ENCODE measurements around the gene C4orf50. TPM values are rescaled to one million over a fixed set of nuclear protein-coding genes. Genes with fewer than 3 reads are reported as not detected.

The C4orf50 gene
- total and polyA plus RNA-seq, 2 experiments from 2014 or later, result 0.06 to 0.31 TPM

DNA sequence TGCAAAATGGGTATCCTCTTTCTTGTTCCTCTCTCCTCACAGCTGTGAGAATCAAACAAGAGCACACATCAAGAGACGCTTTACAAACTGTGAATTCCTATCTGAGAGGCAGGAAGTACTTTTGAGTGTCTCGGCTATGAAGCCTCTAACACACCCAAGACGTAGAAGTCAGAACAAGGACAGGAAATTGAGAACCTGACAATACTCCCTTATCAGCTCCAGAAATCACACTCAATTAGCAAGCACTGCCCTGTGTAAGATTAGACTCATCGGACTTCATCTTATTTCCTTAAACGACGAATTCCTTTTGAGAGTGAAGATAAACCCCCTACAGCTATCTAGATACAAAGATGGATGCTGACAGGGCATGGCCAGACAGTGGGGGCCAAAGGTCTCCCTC, 74.7 kb downstream of the C4orf50 start:
- Histone ChIP-seq H3K4me2 (no peak overlapping the region), H3K4me3 (no peak overlapping the region), H3K9me2 (ENCODE audit: insufficient read depth) (no peaks in the 10 kb centered on the region), H3F3A (replicated peaks; ENCODE audit: low read depth) (no peaks in the 10 kb centered on the region), H3K27ac (ENCODE audit: low read depth) (no peak overlapping the region), H3K4me1 (ENCODE audit: insufficient read depth) (peaks cover 13% of the 10 kb centered on the region; the same call in 1 of the 2 replicates), H2AFZ (no peak overlapping the region), H3K36me3 (ENCODE audit: insufficient read depth) (peaks cover 5% of the 10 kb centered on the region; the same call in 1 of the 2 replicates), H4K20me1 (replicated peaks; ENCODE audit: insufficient read depth) (no peaks in the 10 kb centered on the region), H3K79me2 (replicated peaks; ENCODE audit: insufficient read depth) (no peaks in the 10 kb centered on the region), H3K27me3 (ENCODE audit: insufficient read depth) (no peaks in the 10 kb centered on the region)
- DNase-seq (ENCODE audit: low spot score) (no peak), ATAC-seq (no peak)
- no peak overlapping the region for H3K4me3 Mint-ChIP-seq
- peaks cover 15% of the 10 kb centered on the region for H3K27me3 Mint-ChIP-seq (ENCODE audit: insufficient read depth, low read depth, poor library complexity)
- no peak for TF ChIP-seq JUNB (IDR thresholded peaks at IDR 0.05; ENCODE audit: unreplicated experiment)
- no peak for TF ChIP-seq STAT1 (IDR thresholded peaks at IDR 0.05; ENCODE audit: unreplicated experiment)
- TF ChIP-seq EZH2 (IDR thresholded peaks at IDR 0.05; ENCODE audit: low read depth, unreplicated experiment), result no peak
- no peak for TF ChIP-seq NANOG (IDR thresholded peaks at IDR 0.05; ENCODE audit: borderline replicate concordance)
- TF ChIP-seq EZH2phosphoT487 (IDR thresholded peaks at IDR 0.05; ENCODE audit: unreplicated experiment), result no peak
- TF ChIP-seq ZNF114 (CRISPR knock-in tag; IDR thresholded peaks at IDR 0.05), result no peak
- TF ChIP-seq, protein P1, sequence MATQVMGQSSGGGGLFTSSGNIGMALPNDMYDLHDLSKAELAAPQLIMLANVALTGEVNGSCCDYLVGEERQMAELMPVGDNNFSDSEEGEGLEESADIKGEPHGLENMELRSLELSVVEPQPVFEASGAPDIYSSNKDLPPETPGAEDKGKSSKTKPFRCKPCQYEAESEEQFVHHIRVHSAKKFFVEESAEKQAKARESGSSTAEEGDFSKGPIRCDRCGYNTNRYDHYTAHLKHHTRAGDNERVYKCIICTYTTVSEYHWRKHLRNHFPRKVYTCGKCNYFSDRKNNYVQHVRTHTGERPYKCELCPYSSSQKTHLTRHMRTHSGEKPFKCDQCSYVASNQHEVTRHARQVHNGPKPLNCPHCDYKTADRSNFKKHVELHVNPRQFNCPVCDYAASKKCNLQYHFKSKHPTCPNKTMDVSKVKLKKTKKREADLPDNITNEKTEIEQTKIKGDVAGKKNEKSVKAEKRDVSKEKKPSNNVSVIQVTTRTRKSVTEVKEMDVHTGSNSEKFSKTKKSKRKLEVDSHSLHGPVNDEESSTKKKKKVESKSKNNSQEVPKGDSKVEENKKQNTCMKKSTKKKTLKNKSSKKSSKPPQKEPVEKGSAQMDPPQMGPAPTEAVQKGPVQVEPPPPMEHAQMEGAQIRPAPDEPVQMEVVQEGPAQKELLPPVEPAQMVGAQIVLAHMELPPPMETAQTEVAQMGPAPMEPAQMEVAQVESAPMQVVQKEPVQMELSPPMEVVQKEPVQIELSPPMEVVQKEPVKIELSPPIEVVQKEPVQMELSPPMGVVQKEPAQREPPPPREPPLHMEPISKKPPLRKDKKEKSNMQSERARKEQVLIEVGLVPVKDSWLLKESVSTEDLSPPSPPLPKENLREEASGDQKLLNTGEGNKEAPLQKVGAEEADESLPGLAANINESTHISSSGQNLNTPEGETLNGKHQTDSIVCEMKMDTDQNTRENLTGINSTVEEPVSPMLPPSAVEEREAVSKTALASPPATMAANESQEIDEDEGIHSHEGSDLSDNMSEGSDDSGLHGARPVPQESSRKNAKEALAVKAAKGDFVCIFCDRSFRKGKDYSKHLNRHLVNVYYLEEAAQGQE (IDR thresholded peaks at IDR 0.05; ENCODE audit: unreplicated experiment), result no peak
- no peak for TF ChIP-seq CREB1 (CRISPR knock-in tag; IDR thresholded peaks at IDR 0.05; ENCODE audit: low read depth)
- TF ChIP-seq, protein P2, sequence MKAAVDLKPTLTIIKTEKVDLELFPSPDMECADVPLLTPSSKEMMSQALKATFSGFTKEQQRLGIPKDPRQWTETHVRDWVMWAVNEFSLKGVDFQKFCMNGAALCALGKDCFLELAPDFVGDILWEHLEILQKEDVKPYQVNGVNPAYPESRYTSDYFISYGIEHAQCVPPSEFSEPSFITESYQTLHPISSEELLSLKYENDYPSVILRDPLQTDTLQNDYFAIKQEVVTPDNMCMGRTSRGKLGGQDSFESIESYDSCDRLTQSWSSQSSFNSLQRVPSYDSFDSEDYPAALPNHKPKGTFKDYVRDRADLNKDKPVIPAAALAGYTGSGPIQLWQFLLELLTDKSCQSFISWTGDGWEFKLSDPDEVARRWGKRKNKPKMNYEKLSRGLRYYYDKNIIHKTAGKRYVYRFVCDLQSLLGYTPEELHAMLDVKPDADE (IDR thresholded peaks at IDR 0.05), result no peak
- TF ChIP-seq POLR2AphosphoS5 (IDR thresholded peaks at IDR 0.05; ENCODE audit: low read depth), result no peak
- H3K4me1 Mint-ChIP-seq, result peaks cover 15% of the 10 kb centered on the region; the same call in 2 of the 3 replicates
- H3K9me3 Mint-ChIP-seq, result peaks cover 28% of the 10 kb centered on the region
- H3K27ac Mint-ChIP-seq, result no peak overlapping the region
- H3K36me3 Mint-ChIP-seq (ENCODE audit: low read depth), result peaks cover 13% of the 10 kb centered on the region; the same call in 2 of the 3 replicates

DNA sequence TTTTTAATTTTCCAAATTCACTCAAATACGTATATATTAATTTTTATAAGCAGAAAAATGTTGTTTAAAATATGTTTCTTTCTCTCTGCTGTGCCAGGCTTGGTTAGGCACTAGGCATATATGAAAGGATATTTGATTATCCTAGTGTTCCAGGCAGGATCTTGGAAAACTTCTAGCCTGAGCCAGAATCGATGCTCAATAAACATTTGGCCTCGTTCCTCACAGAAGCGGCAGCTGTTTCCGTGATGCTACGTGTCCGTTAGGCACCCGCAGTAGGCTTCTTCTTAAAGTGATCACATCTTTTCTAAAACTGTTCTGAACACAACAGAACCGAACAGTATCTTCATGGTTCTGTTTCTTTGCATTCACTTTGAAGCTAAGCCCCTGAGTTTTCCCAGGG, 75.3 kb downstream of the C4orf50 start:
- Mint-ChIP-seq H3K4me3 (no peak overlapping the region), H3K27ac (no peak overlapping the region), H3K9me3 (peaks cover 27% of the 10 kb centered on the region), H3K4me1 (peaks cover 15% of the 10 kb centered on the region; the same call in 2 of the 3 replicates), H3K36me3 (ENCODE audit: low read depth) (peaks cover 12% of the 10 kb centered on the region; the same call in 2 of the 3 replicates), H3K27me3 (ENCODE audit: insufficient read depth, low read depth, poor library complexity) (peaks cover 15% of the 10 kb centered on the region)
- no peaks in the 10 kb centered on the region for H3K9me2 ChIP-seq (ENCODE audit: insufficient read depth)
- H3F3A ChIP-seq (replicated peaks; ENCODE audit: low read depth), result no peaks in the 10 kb centered on the region
- H4K20me1 ChIP-seq (replicated peaks; ENCODE audit: insufficient read depth), result no peaks in the 10 kb centered on the region
- ATAC-seq, result no peak
- H3K4me1 ChIP-seq (ENCODE audit: insufficient read depth), result peaks cover 13% of the 10 kb centered on the region; the same call in 1 of the 2 replicates
- no peaks in the 10 kb centered on the region for H3K79me2 ChIP-seq (replicated peaks; ENCODE audit: insufficient read depth)
- DNase-seq (ENCODE audit: low spot score), result no peak
- no peaks in the 10 kb centered on the region for H3K27me3 ChIP-seq (ENCODE audit: insufficient read depth)
- H2AFZ ChIP-seq, result no peak overlapping the region
- no peak overlapping the region for H3K4me2 ChIP-seq
- H3K4me3 ChIP-seq, result no peak overlapping the region
- no peak overlapping the region for H3K27ac ChIP-seq (ENCODE audit: low read depth)
- peaks cover 5% of the 10 kb centered on the region; the same call in 1 of the 2 replicates for H3K36me3 ChIP-seq (ENCODE audit: insufficient read depth)
- TF ChIP-seq, protein P1 (IDR thresholded peaks at IDR 0.05; ENCODE audit: unreplicated experiment), result no peak
- TF ChIP-seq NANOG (IDR thresholded peaks at IDR 0.05; ENCODE audit: borderline replicate concordance), result no peak
- no peak for TF ChIP-seq ZNF331 (CRISPR knock-in tag; IDR thresholded peaks at IDR 0.05; ENCODE audit: low read depth)
- TF ChIP-seq EZH2phosphoT487 (IDR thresholded peaks at IDR 0.05; ENCODE audit: unreplicated experiment), result no peak

Measured in GM23338 (cell line).